ENCODE measurements around the gene CXCL14.

CXCL14 gene

DNA sequence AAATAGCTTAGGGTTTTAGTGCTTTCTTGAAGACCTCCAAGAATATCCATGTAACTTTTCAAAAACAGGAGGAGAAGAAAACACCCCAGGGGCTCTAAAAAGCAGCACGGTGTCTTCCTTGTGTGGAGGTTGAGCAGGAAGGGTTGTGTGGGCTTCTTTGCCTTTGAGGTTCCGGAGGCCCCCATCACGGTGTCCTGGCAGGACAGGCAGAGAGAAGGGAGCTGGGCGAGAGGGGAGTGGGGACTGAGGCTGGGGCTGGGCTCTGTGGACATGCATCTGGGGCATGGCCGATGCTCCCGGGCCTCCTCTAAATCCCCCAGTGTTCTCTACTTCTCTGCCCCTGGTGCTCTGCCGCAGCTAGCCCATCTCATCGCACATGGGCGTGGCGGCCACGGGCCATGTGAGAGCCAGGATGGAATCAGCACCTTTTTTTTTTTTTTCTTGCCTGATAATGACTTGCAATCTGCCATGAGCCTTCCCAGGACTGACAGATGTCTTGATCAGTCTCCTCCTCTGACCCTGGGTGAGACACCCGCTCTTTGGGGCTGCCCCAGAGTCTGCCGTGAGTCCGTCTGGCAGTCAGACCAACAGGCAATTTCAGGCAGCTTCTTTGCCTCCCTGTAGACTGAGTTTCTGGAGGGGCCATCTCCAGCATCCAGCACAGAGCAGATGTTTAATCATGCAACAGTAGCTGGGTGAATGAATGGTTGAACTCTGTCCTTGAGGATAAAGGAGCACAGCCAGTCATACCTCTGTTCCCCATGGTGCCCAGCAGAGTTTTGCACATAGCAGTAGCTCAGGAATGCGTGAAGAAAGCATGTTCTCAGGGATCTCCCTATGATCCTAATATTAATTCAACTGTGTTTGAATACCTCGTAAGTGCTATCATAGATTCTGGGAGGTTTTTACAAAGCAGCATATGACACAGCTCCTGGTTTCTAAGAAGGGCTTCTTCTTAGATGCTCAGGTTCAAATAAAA is 12.1 kb downstream of the CXCL14 start:
- no peak for DNase-seq

DNA sequence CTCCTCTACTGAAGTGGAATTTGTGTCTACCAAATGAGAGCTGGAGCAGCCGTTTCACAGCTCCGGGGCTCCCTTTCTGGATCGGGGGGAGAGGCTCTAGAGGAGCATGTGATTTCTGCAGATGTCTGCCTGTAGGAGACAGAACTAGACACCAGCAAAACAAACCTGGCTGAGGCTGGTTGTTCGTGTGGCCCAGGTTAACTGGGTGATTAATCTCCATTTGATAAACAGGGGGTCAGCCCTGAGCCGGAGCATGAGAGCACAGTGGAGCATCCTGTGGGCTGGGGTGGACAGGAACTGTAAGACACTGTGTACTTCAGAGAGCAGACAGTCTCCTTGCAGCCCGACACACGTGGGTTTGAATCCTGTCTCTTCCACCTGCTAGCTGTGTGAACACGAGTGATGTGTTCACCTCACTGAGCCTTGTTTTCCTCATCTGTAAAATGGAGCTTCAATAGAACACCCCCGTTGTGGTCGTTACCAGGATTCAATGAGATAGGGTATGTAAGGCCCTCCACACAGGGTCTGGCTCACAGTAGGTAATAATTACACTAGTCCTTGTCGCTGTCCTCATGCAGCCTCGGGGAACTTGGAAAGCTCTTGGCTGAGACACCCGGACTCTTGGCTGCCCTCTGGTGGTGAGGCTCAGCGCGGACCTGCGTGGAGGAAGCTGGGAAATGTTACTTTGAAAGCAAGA is 12.9 kb downstream of the CXCL14 start:
- peak; percentile 7 to 51 (median 21) for DNase-seq

- DNase-seq, result no peak
These were observed 13.5 kb downstream of the CXCL14 start for GRCh38 chr5:135565266-135565665.

GRCh38 chr5:135564331-135564730 is 14.5 kb downstream of the CXCL14 start:
- DNase-seq, result no peak

DNA sequence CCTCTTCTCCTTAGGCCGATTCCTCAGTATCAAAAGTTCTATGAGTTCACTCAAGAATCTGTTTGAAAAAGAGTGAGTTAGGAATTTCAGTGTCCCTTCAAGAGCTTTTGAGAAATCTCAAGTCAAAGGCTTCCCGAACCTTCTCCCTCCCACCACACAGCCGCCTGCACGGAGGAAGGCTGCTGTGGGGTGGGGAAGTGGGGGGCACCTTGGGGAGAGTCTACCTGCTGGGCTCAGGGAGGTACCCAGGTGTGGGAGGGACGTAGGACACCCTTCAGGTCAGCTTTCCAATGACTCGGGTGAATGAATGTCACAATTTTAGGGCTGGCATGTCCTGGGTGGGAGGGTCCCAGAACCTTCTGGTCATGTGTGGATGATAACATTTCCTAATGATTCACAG is 17.5 kb downstream of the CXCL14 start:
- DNase-seq, result no peak

- DNase-seq, result peak; percentile 2 to 32 (median 26)
These were observed 17.9 kb downstream of the CXCL14 start for GRCh38 chr5:135560858-135561257.

- DNase-seq, result no peak
These were observed 19.4 kb downstream of the CXCL14 start for GRCh38 chr5:135559354-135559753.

- no peak for DNase-seq
These were observed 21.5 kb downstream of the CXCL14 start for GRCh38 chr5:135557076-135557838.

DNA sequence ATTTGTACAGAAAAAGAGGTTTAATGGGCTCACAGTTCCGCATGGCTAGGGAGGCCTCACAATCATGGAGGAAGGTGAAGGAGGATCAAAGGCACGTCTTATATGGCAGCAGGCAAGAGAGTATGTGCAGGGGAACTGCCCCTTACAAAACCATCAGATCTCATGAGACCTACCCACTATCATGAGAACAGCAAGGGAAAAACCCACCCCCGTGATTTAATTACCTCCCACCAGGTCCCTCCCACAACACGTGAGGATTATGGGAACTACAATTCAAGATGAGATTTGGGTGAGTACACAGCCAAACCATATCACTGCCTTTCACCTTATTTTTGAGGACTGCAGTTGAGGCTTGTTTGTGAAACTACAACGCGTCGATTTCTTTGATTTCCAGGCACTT is 22.2 kb downstream of the CXCL14 start:
- no peak for DNase-seq

DNA sequence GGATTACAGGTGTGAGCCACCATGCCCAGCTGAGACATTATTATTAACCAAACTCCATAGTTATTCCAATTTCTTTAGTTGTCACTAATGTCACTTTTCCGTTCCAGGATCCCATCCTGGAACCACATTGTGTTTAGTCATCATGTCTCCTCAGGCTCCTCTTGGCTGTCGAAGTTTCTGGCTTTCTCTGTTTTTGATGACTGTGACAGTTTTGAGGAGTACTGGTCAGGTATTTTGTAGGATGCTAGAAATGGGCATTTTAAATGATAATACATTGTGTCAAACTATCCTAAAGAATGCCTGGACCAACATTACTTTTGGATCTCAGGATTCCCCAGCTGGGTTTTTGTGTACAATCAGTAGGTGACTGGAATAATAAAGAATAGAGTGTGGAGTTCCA is 23.3 kb downstream of the CXCL14 start:
- DNase-seq, result no peak

DNA sequence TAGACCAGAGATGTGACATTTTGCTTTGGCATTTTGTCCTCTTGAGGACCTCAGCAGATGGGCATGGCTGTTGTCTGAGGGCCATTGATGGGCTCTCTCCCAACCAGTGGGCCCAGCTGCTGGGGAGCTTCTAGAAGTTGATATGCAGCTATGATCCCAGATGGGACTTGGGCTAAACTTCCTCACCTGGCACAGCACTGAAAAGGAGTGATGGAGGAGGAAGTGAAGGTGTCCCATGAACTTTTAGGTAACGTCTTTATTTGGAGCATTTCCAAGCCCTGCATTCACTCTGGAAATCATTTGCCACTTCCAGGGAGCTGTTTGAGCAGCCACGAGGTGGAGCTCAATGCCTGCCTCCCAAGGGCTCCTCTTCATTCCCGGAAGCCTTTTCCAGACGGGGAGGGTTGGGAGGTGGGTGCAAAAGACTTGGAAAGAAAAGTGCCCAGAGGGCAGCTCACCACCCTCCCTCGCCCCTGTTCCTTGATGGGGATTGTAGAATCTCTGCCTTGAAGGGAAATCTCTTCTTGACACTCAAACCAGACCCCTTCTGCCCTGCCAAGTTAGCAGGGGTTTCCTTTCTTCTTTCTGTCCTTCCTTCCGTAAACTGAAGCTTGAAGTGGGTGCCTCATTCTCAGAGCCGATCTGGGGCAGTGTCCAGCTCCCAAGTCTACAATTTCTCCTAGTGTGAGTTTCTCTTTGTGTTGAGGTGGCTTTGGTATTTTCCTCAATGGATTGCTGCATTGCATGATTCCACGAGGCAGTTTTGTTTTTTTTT is 24.9 kb downstream of the CXCL14 start:
- no peak for DNase-seq

GRCh38 chr5:135551593-135552447 is 27.0 kb downstream of the CXCL14 start:
- peak; percentile 3 to 49 (median 10) for DNase-seq

DNA sequence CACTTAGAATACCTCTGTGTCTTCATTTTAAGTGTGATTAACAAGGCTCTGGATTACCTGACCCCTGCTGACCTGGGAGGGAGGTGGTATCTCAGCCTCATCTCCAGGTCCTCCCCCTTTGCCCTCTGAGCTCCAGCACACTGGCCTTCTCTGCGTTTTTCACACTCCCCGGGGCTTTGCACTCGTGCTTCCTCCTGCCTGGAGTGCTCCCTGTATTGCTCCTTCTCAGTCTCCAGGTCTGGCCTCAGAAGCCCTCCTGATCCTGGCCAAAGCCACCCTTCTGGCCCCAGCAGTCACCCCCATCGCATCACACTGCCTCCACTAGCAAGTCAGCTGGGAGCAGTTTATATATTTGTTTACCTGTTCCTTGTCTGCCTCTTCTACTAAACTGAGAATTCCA is 29.4 kb downstream of the CXCL14 start:
- DNase-seq, result no peak

- DNase-seq, result no peak
These were observed 31.1 kb downstream of the CXCL14 start for GRCh38 chr5:135547590-135548254.

DNA sequence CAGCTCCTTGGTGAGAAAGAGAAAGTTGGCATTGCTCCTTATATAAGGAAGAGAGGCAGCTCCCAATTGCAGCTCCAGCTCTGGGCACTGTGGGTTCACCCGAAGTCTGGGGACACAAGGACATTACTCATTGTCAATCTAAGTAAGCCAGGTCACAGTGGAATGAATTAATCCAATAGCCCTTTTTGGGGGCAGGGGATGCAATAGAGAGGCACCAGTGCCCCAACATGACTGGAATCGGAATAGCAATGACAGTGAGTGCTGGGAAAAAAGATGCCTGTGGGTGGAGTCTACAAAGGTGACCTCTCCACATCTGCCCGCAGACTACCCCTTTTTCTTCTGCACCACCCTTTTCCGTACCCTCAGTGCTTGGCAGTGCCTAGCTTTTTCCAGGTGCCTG is 31.9 kb downstream of the CXCL14 start:
- DNase-seq, result no peak

DNA sequence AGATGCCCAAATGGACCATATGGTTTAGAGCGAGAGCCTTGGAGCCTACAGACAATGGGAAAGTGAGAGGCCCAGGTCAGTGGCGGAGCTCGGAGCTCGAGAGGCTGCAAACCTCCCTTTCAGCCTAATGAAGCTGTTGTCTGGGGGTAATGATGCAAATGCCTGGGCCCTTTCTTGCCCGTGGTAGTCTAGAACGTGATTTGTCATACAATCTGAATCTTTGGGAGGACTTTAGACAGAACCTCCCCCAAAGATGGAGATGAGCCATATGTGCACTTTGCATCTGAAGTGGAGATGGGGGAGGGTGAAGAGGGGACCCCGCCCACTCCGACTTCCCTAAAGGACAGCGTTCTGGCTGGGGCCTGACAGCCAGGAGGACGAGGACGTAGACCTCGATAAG is 32.7 kb downstream of the CXCL14 start:
- no peak for DNase-seq

GRCh38 chr5:135545099-135545498 is 33.7 kb downstream of the CXCL14 start:
- DNase-seq, result no peak

DNA sequence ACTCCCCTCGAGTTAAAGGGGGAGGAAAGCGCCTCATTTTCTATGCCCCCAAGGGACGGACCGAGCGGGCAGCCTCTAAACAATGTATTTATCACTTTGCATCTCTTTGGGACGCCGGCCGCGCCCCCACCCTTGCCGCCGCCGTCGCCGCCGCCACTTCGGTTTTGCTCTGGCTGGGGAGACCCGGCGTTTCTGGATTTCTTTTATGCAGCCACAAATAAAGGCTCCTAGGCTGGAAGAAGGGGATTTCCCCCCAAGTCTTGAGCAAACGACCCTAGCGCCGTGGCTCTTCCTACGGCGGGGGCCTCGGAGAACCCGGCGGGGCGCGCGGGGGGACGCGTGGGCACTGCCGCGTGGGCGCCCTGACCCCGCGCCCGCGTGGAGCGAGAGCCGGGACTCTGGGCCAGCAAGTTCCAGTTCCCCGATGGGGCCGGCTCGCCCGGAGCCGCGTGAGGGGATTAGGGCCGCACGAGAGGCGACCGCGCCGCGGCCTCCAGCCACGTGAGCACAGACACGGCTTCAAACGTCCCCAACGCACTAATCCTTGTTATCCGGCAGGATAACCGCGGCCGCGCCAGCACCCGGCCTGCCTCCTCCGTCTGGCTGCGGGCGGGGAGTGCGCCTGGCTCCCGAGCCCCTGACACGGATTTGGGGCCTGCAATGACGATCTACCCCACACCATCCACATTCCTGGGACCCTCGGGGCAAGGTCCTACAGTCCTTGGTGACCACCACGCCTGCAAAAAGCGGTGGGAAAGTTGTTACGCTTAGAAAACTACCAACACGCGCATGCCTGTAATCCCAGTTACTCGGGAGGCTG is 35.1 kb downstream of the CXCL14 start:
- DNase-seq, result no peak

DNA sequence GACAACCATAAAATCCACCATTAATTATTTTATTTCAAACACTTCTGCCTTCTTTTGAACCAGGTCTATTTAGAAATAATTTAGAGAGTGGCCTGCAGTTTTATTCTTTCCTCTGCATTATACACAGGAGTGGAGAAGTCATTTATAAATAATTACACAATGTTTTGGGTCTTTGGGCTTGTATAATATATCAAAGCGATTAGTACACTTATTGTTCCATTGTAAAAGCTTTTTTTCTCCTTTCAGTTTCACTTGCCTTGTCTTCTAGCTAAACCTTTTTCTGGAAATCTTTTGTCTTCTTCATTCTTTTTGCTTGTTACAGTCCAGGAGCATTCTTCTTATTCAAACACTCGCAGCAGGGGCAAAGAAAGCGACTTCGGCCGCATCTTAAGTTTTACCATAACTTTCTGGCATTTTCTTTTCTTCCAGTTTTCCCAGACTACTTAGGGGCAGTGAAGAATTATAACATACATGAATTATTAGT is 35.7 kb downstream of the CXCL14 start:
- DNase-seq, result no peak

Measured in stimulated activated naive CD4-positive, alpha-beta T cell (primary cell).